Neural cell (in vitro differentiated cells): ENCODE measurements around the gene MYO5A. TPM values are rescaled to one million over a fixed set of nuclear protein-coding genes. Genes with fewer than 3 reads are reported as not detected.
A peak's percentile ranks its signal among the peaks of the same experiment; 100 is the strongest.

Source experiments
- H2AFZ ChIP-seq: fragments of 200-600, 300-800 bp; sonication (generic), shearing (Covaris generic); 2 replicates; pipeline ENCODE4 v1.6.0; 2014; ENCODE audit warnings: low read depth, mild to moderate bottlenecking, antibody characterized with exemption, low read length, moderate library complexity
- H3F3A ChIP-seq: fragments of 200-600 bp; shearing (Covaris generic); 2 replicates; pipeline ENCODE4 v1.6.1; 2016; ENCODE audit warnings: mild to moderate bottlenecking, moderate library complexity, mixed read lengths, antibody characterized with exemption, low read length; ENCODE audit not compliant: insufficient read depth, poor library complexity, severe bottlenecking
- H3K27ac ChIP-seq: fragments of 200-600, 300-800 bp; sonication (generic), shearing (Covaris generic); 2 replicates; pipeline ENCODE4 v1.5.1; 2014; ENCODE audit warnings: mild to moderate bottlenecking, low read length, moderate library complexity
- H3K27me3 ChIP-seq: fragments of 300-800, 200-600 bp; sonication (generic), shearing (Covaris generic); 2 replicates; pipeline ENCODE4 v1.6.0; 2014; ENCODE audit warnings: mild to moderate bottlenecking, low read depth, low read length, moderate library complexity; ENCODE audit not compliant: insufficient read depth
- H3K36me3 ChIP-seq: fragments of 300-800, 200-600 bp; sonication (generic), shearing (Covaris generic); 2 replicates; pipeline ENCODE4 v1.5.1; 2014; ENCODE audit warnings: mild to moderate bottlenecking, antibody characterized with exemption, low read length, moderate library complexity; ENCODE audit not compliant: insufficient read depth
- H3K4me2 ChIP-seq: fragments of 300-800, 200-600 bp; sonication (generic), shearing (Covaris generic); 2 replicates; pipeline ENCODE4 v1.6.0; 2014; ENCODE audit warnings: mild to moderate bottlenecking, low read length
- H3K4me3 ChIP-seq: fragments of 300-800, 200-600 bp; sonication (generic), shearing (Covaris generic); 2 replicates; pipeline ENCODE4 v1.5.1; 2014; ENCODE audit warnings: mild to moderate bottlenecking, low read length, moderate library complexity
- H3K79me2 ChIP-seq: fragments of 200-600 bp; shearing (Covaris generic); replicated peaks from 2 replicates; pipeline ENCODE4 v1.6.0; 2014; ENCODE audit warnings: mild to moderate bottlenecking, low read length, moderate library complexity; ENCODE audit not compliant: insufficient read depth
- H3K9ac ChIP-seq: fragments of 300-800, 200-600 bp; sonication (generic), shearing (Covaris generic); 2 replicates; pipeline ENCODE4 v1.6.1; 2016; ENCODE audit warnings: mild to moderate bottlenecking, low read length, mixed read lengths
- H3K9me2 ChIP-seq: fragments of 200-600 bp; shearing (Covaris generic); 2 replicates; pipeline ENCODE4 v1.6.1; 2016; ENCODE audit warnings: mild to moderate bottlenecking, low read length, mixed read lengths; ENCODE audit not compliant: insufficient read depth
- H3K9me3 ChIP-seq: fragments of 200-600, 300-800 bp; sonication (generic), shearing (Covaris generic); 2 replicates; pipeline ENCODE4 v1.6.1; 2016; ENCODE audit warnings: mild to moderate bottlenecking, mixed run types, low read length, moderate library complexity, mixed read lengths
- H4K20me1 ChIP-seq: fragments of 200-600 bp; shearing (Covaris generic); 2 replicates; pipeline ENCODE4 v1.6.1; 2016; ENCODE audit warnings: mild to moderate bottlenecking, mixed run types; ENCODE audit not compliant: insufficient read depth
- CTCF ChIP-seq: fragments of 450-650 bp; IDR thresholded peaks from 2 replicates; pipeline ENCODE4 v1.5.1; 2014; ENCODE audit warnings: antibody characterized with exemption, mild to moderate bottlenecking, moderate library complexity; ENCODE audit not compliant: poor library complexity, severe bottlenecking
- EP300 ChIP-seq: fragments of 450-650 bp; conservative IDR thresholded peaks from 2 replicates; pipeline ENCODE4 v1.6.1; 2014; ENCODE audit warnings: antibody characterized with exemption, mild to moderate bottlenecking, moderate library complexity; ENCODE audit not compliant: poor library complexity, severe bottlenecking
- EZH2 ChIP-seq: fragments of 200-600, 300-800 bp; shearing (Covaris generic), sonication (generic); IDR thresholded peaks from 2 replicates; pipeline ENCODE4 v1.6.1; 2014; ENCODE audit warnings: antibody characterized with exemption, low read length, borderline replicate concordance, mild to moderate bottlenecking; ENCODE audit not compliant: insufficient read depth, poor library complexity, severe bottlenecking
- MXI1 ChIP-seq: fragments of 450-650 bp; conservative IDR thresholded peaks from 2 replicates; pipeline ENCODE4 v1.6.1; 2014; ENCODE audit warnings: antibody characterized with exemption, mild to moderate bottlenecking; ENCODE audit not compliant: poor library complexity, severe bottlenecking
- POLR2AphosphoS5 ChIP-seq: IDR thresholded peaks from 2 replicates; pipeline ENCODE4 v1.6.1; 2012
- RAD21 ChIP-seq: fragments of 450-650 bp; conservative IDR thresholded peaks from 2 replicates; pipeline ENCODE4 v1.6.1; 2014; ENCODE audit warnings: antibody characterized with exemption, mild to moderate bottlenecking, moderate library complexity
- REST ChIP-seq: IDR thresholded peaks from 2 replicates; pipeline ENCODE4 v1.6.1; 2012; ENCODE audit warnings: borderline replicate concordance
- SMC3 ChIP-seq: fragments of 450-650 bp; conservative IDR thresholded peaks from 2 replicates; pipeline ENCODE4 v1.6.1; 2014; ENCODE audit warnings: antibody characterized with exemption, mild to moderate bottlenecking, moderate library complexity; ENCODE audit not compliant: poor library complexity
- TAF1 ChIP-seq: IDR thresholded peaks from 2 replicates; pipeline ENCODE4 v1.6.1; 2012; ENCODE audit warnings: low read depth
- polyA plus RNA-seq: library from polyadenylated mRNA; depleted of rRNA; stranded (reverse); fragments of >200 nt; gene quantifications from 2 replicates; pipeline ENCODE4 v1.2.3, GENCODE V29; 2014

The MYO5A gene
- polyA plus RNA-seq, 1 donor from 2014 or later = 43.8 TPM

- TF ChIP-seq TAF1 = no peak
- TF ChIP-seq CTCF = no peak
- TF ChIP-seq POLR2AphosphoS5 = no peak
- TF ChIP-seq REST = no peak
- no peak for TF ChIP-seq RAD21
- no peak for TF ChIP-seq EZH2
- TF ChIP-seq EP300 = no peak
- TF ChIP-seq MXI1 = no peak
- no peak for TF ChIP-seq SMC3
- H3K79me2 ChIP-seq = peaks cover 28% of the 10 kb centered on the region
- H3K9me3 ChIP-seq = no peaks in the 10 kb centered on the region
- no peaks in the 10 kb centered on the region for H4K20me1 ChIP-seq
- no peak overlapping the region for H3K27ac ChIP-seq
- H3K9ac ChIP-seq = no peak overlapping the region
- H3K4me2 ChIP-seq = no peak overlapping the region
- no peaks in the 10 kb centered on the region for H3F3A ChIP-seq
- peak overlapping the region; percentile 8 for H3K4me3 ChIP-seq
- no peaks in the 10 kb centered on the region for H3K9me2 ChIP-seq
- H3K27me3 ChIP-seq = no peaks in the 10 kb centered on the region
- H2AFZ ChIP-seq = no peak overlapping the region
- H3K36me3 ChIP-seq = no peaks in the 10 kb centered on the region
Observed at GRCh38 chr15:52509500-52510245, 19.0 kb downstream of the MYO5A start.

- H3K36me3 ChIP-seq = no peaks in the 10 kb centered on the region
- H3K9ac ChIP-seq = no peak overlapping the region
- no peaks in the 10 kb centered on the region for H3K9me2 ChIP-seq
- H3K4me2 ChIP-seq = no peak overlapping the region
- H4K20me1 ChIP-seq = no peaks in the 10 kb centered on the region
- H3F3A ChIP-seq = no peaks in the 10 kb centered on the region
- no peaks in the 10 kb centered on the region for H3K9me3 ChIP-seq
- no peak for TF ChIP-seq MXI1
- no peak for TF ChIP-seq EZH2
- TF ChIP-seq EP300 = no peak
- no peak for TF ChIP-seq SMC3
- no peak for TF ChIP-seq RAD21
- no peak overlapping the region for H3K27ac ChIP-seq
- H3K79me2 ChIP-seq = peaks cover 42% of the 10 kb centered on the region
- no peak overlapping the region for H3K4me3 ChIP-seq
- H2AFZ ChIP-seq = no peak overlapping the region
- no peaks in the 10 kb centered on the region for H3K27me3 ChIP-seq
Observed at GRCh38 chr15:52506549-52506948, 22.1 kb downstream of the MYO5A start.
